HEK293T (cell line): ENCODE data around the gene ADCY1.

Experiments
- CTCF ChIA-PET: fragments of 350-600 bp; formaldehyde crosslinking; extraction: SDS; loops from one replicate; lab custom pipeline; 2021; ENCODE audit warnings: antibody characterized with exemption, inconsistent platforms; lab: Yijun Ruan, JAX
- POLR2A ChIA-PET: fragments of 350-600 bp; formaldehyde crosslinking; extraction: SDS; loops from one replicate; lab custom pipeline; 2020; ENCODE audit warnings: antibody characterized with exemption, inconsistent platforms; lab: Yijun Ruan, JAX
- DNase-seq: peaks from one replicate; pipeline ENCODE4 v3.0.0; 2012; ENCODE audit warnings: mixed read lengths; ENCODE audit errors: extremely low spot score
- ARNT ChIP-seq: fragments of 450-650 bp; IDR thresholded peaks from 2 replicates; pipeline ENCODE4 v1.6.1; 2017; ENCODE audit warnings: mild to moderate bottlenecking
- BHLHE40 ChIP-seq: fragments of 450-650 bp; IDR thresholded peaks from 2 replicates; pipeline ENCODE4 v1.6.1; 2016; ENCODE audit warnings: mild to moderate bottlenecking, moderate library complexity, borderline replicate concordance
- CTBP1 ChIP-seq: fragments of 450-650 bp; IDR thresholded peaks from 2 replicates; pipeline ENCODE4 v1.6.1; 2016; ENCODE audit warnings: borderline replicate concordance
- ELF4 ChIP-seq: fragments of 450-650 bp; IDR thresholded peaks from 2 replicates; pipeline ENCODE4 v1.6.1; 2017; ENCODE audit warnings: antibody characterized with exemption
- FOXA1 ChIP-seq: fragments of 450-650 bp; IDR thresholded peaks from 2 replicates; pipeline ENCODE4 v1.6.1; 2016; ENCODE audit warnings: mild to moderate bottlenecking
- FOXK2 ChIP-seq: fragments of 450-650 bp; IDR thresholded peaks from 2 replicates; pipeline ENCODE4 v1.6.1; 2016; ENCODE audit warnings: mild to moderate bottlenecking
- FOXM1 ChIP-seq: fragments of 450-650 bp; IDR thresholded peaks from 2 replicates; pipeline ENCODE4 v1.6.1; 2017; ENCODE audit warnings: mild to moderate bottlenecking, borderline replicate concordance
- HDGF ChIP-seq: fragments of 450-650 bp; IDR thresholded peaks from 2 replicates; pipeline ENCODE4 v1.6.1; 2017; ENCODE audit warnings: antibody characterized with exemption, borderline replicate concordance
- L3MBTL2 ChIP-seq: fragments of 450-650 bp; conservative IDR thresholded peaks from 2 replicates; pipeline ENCODE4 v1.6.1; 2016; ENCODE audit warnings: mild to moderate bottlenecking
- LEF1 ChIP-seq: fragments of 450-650 bp; IDR thresholded peaks from 2 replicates; pipeline ENCODE4 v1.6.1; 2017; ENCODE audit warnings: mild to moderate bottlenecking, borderline replicate concordance
- NFRKB ChIP-seq: fragments of 450-650 bp; IDR thresholded peaks from 2 replicates; pipeline ENCODE4 v1.6.1; 2016; ENCODE audit warnings: mild to moderate bottlenecking, moderate library complexity
- PKNOX1 ChIP-seq: fragments of 450-650 bp; IDR thresholded peaks from 2 replicates; pipeline ENCODE4 v1.6.1; 2016
- SP1 ChIP-seq: fragments of 450-650 bp; IDR thresholded peaks from 2 replicates; pipeline ENCODE4 v1.6.1; 2017
- SUZ12 ChIP-seq: fragments of 450-650 bp; IDR thresholded peaks from 2 replicates; pipeline ENCODE4 v1.6.1; 2016; ENCODE audit warnings: mild to moderate bottlenecking
- TARDBP ChIP-seq: fragments of 450-650 bp; IDR thresholded peaks from 2 replicates; pipeline ENCODE4 v1.6.1; 2016
- ZNF384 ChIP-seq: fragments of 450-650 bp; IDR thresholded peaks from 2 replicates; pipeline ENCODE4 v1.6.1; 2016

ADCY1 gene

DNA sequence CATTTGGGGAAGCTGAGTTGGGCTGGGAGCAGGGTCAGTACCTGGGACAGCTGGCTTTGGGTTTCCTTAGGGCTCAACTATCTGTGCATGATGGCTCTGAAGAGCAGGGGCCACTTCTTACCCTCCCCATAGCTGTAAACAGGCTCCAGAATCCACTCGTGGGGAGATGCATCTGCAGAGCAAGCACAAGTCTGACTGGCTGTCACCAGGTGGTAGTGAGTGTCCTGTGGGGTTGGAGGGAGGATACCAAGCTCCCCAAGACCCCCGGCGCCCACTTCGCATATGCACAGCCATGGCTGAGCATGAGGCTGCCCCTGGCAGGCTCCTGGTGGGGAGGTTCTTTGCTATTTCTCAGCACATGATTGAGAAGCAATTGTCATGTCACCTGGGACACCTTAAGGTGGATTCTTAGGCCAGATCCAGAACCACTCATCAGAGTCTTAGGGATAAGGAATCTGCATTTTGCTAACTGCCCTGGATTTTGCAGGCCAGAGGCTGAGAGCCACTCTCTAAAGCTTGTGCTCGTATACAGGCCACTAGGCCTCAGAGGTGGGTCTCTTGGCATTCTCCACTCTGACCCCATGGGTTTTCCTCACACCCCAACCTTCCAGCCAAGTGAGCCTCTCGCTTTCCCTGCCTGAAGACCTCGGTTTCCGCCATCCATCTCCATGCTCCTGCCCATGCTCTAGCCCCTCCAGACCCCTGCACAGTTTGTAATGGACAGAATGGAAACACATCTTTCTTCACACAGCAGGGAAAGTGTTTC lies 53.7 kb downstream of the ADCY1 start:
- DNase-seq = no peak
- TF ChIP-seq FOXM1 (no peak), FOXK2 (no peak), PKNOX1 (no peak), NFRKB (no peak), CTBP1 (no peak), ZNF384 (no peak), SP1 (no peak), BHLHE40 (no peak), TARDBP (no peak), L3MBTL2 (no peak), ARNT (no peak), LEF1 (no peak), ELF4 (no peak), SUZ12 (no peak), HDGF (no peak), FOXA1 (no peak)
- CTCF ChIA-PET = no interaction called here
- POLR2A ChIA-PET = no interaction called here

DNA sequence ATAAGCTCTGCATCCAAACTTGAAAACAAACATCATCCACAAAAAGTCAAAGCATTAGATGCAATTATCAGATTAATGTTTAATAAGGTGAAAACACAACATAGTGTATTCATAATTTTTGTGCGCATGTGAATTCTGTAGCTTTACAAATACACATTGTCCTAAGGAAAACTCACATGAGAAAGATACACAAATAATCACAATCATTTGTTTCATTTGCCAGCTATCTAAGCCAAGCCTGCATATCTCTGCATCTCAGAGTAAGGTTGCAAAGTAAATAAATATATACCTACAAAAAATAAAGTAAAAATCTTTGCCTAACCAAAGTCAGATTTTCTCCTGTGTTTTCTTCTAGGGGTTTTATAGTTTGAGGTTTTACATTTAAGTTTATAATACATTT lies 57.4 kb downstream of the ADCY1 start:
- TF ChIP-seq PKNOX1 (no peak), SP1 (no peak), BHLHE40 (no peak), TARDBP (no peak), ARNT (no peak), ELF4 (no peak), ZNF384 (no peak), SUZ12 (no peak), L3MBTL2 (no peak), HDGF (no peak), NFRKB (no peak), FOXM1 (no peak), LEF1 (no peak), FOXK2 (no peak), FOXA1 (no peak), CTBP1 (no peak)
- POLR2A ChIA-PET = no interaction called here
- no peak for DNase-seq
- CTCF ChIA-PET = no interaction called here

DNA sequence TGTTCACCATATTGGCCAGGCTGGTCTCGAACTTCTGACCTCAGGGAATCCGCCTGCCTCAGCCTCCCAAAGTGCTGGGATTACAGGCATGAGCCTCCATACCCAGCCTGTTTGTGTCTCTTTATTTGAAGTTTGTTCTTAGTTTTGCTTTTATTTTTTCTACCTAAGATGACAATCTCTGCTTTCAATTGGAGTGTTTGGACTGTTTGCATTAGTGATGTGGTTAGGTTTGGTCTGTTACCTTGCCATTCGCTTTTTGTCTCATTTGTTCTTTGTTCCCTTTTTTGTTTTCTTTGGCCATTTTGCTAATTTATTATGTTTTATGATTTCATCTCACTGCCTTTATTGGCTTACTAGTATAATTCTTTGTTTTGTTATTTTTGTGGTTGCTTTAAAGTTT lies 62.6 kb downstream of the ADCY1 start:
- ChIA-PET CTCF (no interaction called here), POLR2A (no interaction called here)
- no peak for TF ChIP-seq BHLHE40
- DNase-seq = no peak

DNA sequence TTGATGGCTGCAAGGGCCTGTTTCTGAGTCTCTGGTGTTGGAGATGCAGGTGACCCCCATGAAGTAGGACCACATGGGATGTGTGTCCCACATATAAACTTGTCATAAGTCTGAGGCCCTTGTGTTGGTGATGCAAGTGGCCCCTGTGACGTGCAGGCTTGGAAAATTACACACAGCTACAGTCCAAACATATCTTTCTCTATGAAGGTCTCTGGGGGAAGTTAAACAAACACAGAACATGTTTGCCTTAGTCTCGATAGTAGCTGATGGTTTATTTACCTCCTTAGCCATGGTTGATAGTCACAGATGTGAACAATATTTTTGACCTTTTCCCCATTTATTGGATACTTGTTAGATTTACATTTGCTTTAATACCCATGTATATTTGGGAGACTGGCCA lies 64.7 kb downstream of the ADCY1 start:
- ChIA-PET CTCF (no interaction called here), POLR2A (no interaction called here)
- DNase-seq = no peak

DNA sequence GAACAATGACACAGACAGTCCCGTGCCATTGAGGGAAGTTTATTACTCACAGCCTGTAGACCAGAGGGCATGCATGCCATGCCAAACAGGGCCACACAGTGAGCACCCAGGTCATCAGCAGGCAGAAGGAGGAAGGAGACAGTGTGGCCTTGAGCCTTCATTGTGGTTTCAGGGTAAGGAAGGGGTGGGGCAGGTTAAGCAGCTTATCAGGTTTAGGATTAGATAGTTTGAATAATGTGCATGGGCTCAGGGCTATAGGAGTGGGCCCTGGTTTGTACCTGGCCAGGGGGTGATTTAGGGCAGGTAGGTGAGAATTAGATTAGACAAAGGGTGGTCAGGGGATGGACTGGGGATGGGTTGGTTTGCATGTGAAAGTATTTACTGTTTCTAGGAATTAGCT lies 67.9 kb downstream of the ADCY1 start:
- no peak for DNase-seq
- TF ChIP-seq L3MBTL2 (no peak), FOXM1 (no peak), NFRKB (no peak), HDGF (no peak), FOXA1 (no peak), ELF4 (no peak), ARNT (no peak), LEF1 (no peak), FOXK2 (no peak), SUZ12 (no peak), ZNF384 (no peak), SP1 (no peak), PKNOX1 (no peak), CTBP1 (no peak), BHLHE40 (no peak), TARDBP (no peak)
- POLR2A ChIA-PET = no interaction called here
- CTCF ChIA-PET = no interaction called here

More for the DNA sequence above, 64.7 kb downstream of the ADCY1 start:
- TF ChIP-seq FOXK2 = no peak

GRCh38 chr7:45643630-45644029 lies 69.5 kb downstream of the ADCY1 start:
- no peak for TF ChIP-seq FOXA1
- ChIA-PET CTCF (no interaction called here), POLR2A (no interaction called here)
- DNase-seq = no peak

- ChIA-PET POLR2A (no interaction called here), CTCF (interaction anchor here (0.6 kb wide), 1 partner anchor 171 kb away, joined by 3 read pairs; no protein-coding TSS in a partner anchor)
- no peak for DNase-seq
- TF ChIP-seq ARNT = no peak
Observed at GRCh38 chr7:45644237-45644636, 70.1 kb downstream of the ADCY1 start.
